ENCODE measurements around the gene CPT1C.

Gene CPT1C

GRCh38 chr19:49681830-49682229 lies 9.1 kb upstream of the CPT1C start:
- Histone ChIP-seq H3K4me3 (ENCODE audit: low read length) (no peak overlapping the region), H4K20me1 (ENCODE audit: control insufficient read depth, insufficient read depth, low read depth, low read length) (peaks cover 29% of the 10 kb centered on the region), H3K9me3 (ENCODE audit: control insufficient read depth, insufficient read depth, low read length) (no peaks in the 10 kb centered on the region), H3K4me1 (ENCODE audit: control insufficient read depth, low read length) (peaks cover 32% of the 10 kb centered on the region), H3K4me2 (ENCODE audit: low read length) (no peak overlapping the region), H3K36me3 (ENCODE audit: control insufficient read depth, low read length) (peaks cover 84% of the 10 kb centered on the region), H3K27me3 (ENCODE audit: control insufficient read depth, low read length) (no peaks in the 10 kb centered on the region), H3K27ac (ENCODE audit: low read depth, low read length) (no peak overlapping the region), H3K79me2 (ENCODE audit: control insufficient read depth, low read length) (peaks cover 64% of the 10 kb centered on the region), H3F3A (ENCODE audit: control insufficient read depth, insufficient read depth) (peaks cover 14% of the 10 kb centered on the region; the same call in 1 of the 2 replicates), H3K9me2 (replicated peaks; ENCODE audit: control insufficient read depth, low read length) (no peaks in the 10 kb centered on the region)
- TF ChIP-seq EZH2phosphoT487 (IDR thresholded peaks at IDR 0.05; ENCODE audit: borderline replicate concordance, low read length), result no peak
- TF ChIP-seq, protein P1, sequence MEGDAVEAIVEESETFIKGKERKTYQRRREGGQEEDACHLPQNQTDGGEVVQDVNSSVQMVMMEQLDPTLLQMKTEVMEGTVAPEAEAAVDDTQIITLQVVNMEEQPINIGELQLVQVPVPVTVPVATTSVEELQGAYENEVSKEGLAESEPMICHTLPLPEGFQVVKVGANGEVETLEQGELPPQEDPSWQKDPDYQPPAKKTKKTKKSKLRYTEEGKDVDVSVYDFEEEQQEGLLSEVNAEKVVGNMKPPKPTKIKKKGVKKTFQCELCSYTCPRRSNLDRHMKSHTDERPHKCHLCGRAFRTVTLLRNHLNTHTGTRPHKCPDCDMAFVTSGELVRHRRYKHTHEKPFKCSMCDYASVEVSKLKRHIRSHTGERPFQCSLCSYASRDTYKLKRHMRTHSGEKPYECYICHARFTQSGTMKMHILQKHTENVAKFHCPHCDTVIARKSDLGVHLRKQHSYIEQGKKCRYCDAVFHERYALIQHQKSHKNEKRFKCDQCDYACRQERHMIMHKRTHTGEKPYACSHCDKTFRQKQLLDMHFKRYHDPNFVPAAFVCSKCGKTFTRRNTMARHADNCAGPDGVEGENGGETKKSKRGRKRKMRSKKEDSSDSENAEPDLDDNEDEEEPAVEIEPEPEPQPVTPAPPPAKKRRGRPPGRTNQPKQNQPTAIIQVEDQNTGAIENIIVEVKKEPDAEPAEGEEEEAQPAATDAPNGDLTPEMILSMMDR (IDR thresholded peaks at IDR 0.05; ENCODE audit: low read depth, low read length, poor library complexity, severe bottlenecking), result no peak

DNA sequence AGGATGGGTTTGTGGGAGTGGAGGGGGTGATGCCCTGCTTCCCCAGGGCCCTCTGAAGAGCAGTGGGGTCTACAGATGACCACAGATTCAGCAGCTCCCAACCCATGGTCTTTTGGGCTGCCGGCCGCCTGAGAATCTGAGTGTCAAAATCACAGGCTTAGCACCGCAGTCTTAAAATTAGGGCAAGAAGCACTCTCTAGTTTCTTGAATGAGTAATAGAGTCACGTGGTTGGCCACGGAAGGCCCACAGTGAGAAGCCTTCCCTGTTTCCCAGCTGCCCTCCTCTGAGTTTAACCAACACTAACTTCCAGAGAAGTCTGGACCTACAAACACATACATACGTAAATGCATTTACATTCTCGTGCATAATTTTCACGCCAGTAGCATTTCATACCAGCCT lies 8.6 kb upstream of the CPT1C start:
- Histone ChIP-seq H3K79me2 (ENCODE audit: control insufficient read depth, low read length) (peaks cover 61% of the 10 kb centered on the region), H3K9me2 (replicated peaks; ENCODE audit: control insufficient read depth, low read length) (no peaks in the 10 kb centered on the region), H4K20me1 (ENCODE audit: control insufficient read depth, insufficient read depth, low read depth, low read length) (peaks cover 29% of the 10 kb centered on the region), H3K27me3 (ENCODE audit: control insufficient read depth, low read length) (no peaks in the 10 kb centered on the region), H3K4me1 (ENCODE audit: control insufficient read depth, low read length) (peaks cover 32% of the 10 kb centered on the region), H3K4me2 (ENCODE audit: low read length) (no peak overlapping the region), H3F3A (ENCODE audit: control insufficient read depth, insufficient read depth) (peaks cover 14% of the 10 kb centered on the region; the same call in 1 of the 2 replicates), H3K36me3 (ENCODE audit: control insufficient read depth, low read length) (peaks cover 87% of the 10 kb centered on the region), H3K4me3 (ENCODE audit: low read length) (no peak overlapping the region), H3K9me3 (ENCODE audit: control insufficient read depth, insufficient read depth, low read length) (no peaks in the 10 kb centered on the region), H3K27ac (ENCODE audit: low read depth, low read length) (no peak overlapping the region)
- TF ChIP-seq, protein P1 (IDR thresholded peaks at IDR 0.05; ENCODE audit: low read depth, low read length, poor library complexity, severe bottlenecking), result no peak
- TF ChIP-seq EZH2phosphoT487 (IDR thresholded peaks at IDR 0.05; ENCODE audit: borderline replicate concordance, low read length), result no peak

DNA sequence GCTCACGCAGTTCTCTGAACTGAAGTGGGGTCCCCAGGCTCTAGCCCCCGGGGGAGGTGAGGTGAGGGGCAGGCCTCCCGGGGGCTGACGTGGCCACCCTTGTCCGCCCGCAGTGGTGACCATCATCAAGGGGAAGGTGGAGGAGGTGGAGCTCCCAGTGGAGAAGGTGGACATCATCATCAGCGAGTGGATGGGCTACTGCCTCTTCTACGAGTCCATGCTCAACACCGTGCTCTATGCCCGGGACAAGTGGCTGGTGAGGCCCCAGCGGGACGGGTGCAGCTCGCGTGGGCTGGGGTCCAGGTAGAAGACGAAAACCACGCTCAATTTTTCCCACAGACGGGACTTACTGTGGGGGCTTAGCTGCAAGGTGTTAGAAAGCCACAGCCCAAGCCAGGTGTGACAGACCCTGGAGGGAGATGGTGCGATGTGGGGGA lies 7.1 kb upstream of the CPT1C start:
- Histone ChIP-seq H3K9me3 (ENCODE audit: control insufficient read depth, insufficient read depth, low read length) (no peaks in the 10 kb centered on the region), H3K4me3 (ENCODE audit: low read length) (no peak overlapping the region), H3K36me3 (ENCODE audit: control insufficient read depth, low read length) (peaks cover 89% of the 10 kb centered on the region), H3F3A (ENCODE audit: control insufficient read depth, insufficient read depth) (peaks cover 6% of the 10 kb centered on the region; the same call in 1 of the 2 replicates), H3K27me3 (ENCODE audit: control insufficient read depth, low read length) (no peaks in the 10 kb centered on the region), H3K27ac (ENCODE audit: low read depth, low read length) (no peak overlapping the region), H3K79me2 (ENCODE audit: control insufficient read depth, low read length) (peaks cover 45% of the 10 kb centered on the region), H3K4me1 (ENCODE audit: control insufficient read depth, low read length) (peaks cover 24% of the 10 kb centered on the region), H3K4me2 (ENCODE audit: low read length) (no peak overlapping the region), H4K20me1 (ENCODE audit: control insufficient read depth, insufficient read depth, low read depth, low read length) (peaks cover 23% of the 10 kb centered on the region), H3K9me2 (replicated peaks; ENCODE audit: control insufficient read depth, low read length) (no peaks in the 10 kb centered on the region)
- TF ChIP-seq, protein P1 (IDR thresholded peaks at IDR 0.05; ENCODE audit: low read depth, low read length, poor library complexity, severe bottlenecking), result no peak
- TF ChIP-seq EZH2phosphoT487 (IDR thresholded peaks at IDR 0.05; ENCODE audit: borderline replicate concordance, low read length), result no peak
